Measurements from ENCODE around the gene CTNND2.
"Not testable (repeated sequence)": the region's sequence is repeated elsewhere in the genome, so short reads cannot be mapped to it uniquely, and the experiment has no call there.

Gene CTNND2

GRCh38 chr5:11681796-11682195, 222.4 kb downstream of the CTNND2 start:
- in situ Hi-C loops (cut with MboI; ENCODE audit: low sequenced_read_pairs) = no loop called here

- in situ Hi-C loops (cut with MboI; ENCODE audit: low sequenced_read_pairs) = no loop called here
Measured at GRCh38 chr5:11679676-11680075, 224.6 kb downstream of the CTNND2 start.

GRCh38 chr5:11675184-11675583, 229.1 kb downstream of the CTNND2 start:
- in situ Hi-C loops (cut with MboI; ENCODE audit: low sequenced_read_pairs) = no loop called here

- in situ Hi-C loops (cut with MboI; ENCODE audit: low sequenced_read_pairs) = no loop called here
Measured at GRCh38 chr5:11672385-11673085, 231.7 kb downstream of the CTNND2 start.

- in situ Hi-C loops (cut with MboI; ENCODE audit: low sequenced_read_pairs) = no loop called here
Measured at GRCh38 chr5:11658376-11658775, 245.9 kb downstream of the CTNND2 start.

GRCh38 chr5:11656916-11657315, 247.3 kb downstream of the CTNND2 start:
- in situ Hi-C loops (cut with MboI; ENCODE audit: low sequenced_read_pairs) = no loop called here

GRCh38 chr5:11655681-11656080, 248.6 kb downstream of the CTNND2 start:
- in situ Hi-C loops (cut with MboI; ENCODE audit: low sequenced_read_pairs) = no loop called here

- in situ Hi-C loops (cut with MboI; ENCODE audit: low sequenced_read_pairs) = no loop called here
Measured at GRCh38 chr5:11650936-11651335, 253.3 kb downstream of the CTNND2 start.

GRCh38 chr5:11646141-11646540, 258.1 kb downstream of the CTNND2 start:
- in situ Hi-C loops (cut with MboI; ENCODE audit: low sequenced_read_pairs) = no loop called here

GRCh38 chr5:11642438-11642837, 261.8 kb downstream of the CTNND2 start:
- in situ Hi-C loops (cut with MboI; ENCODE audit: low sequenced_read_pairs) = no loop called here

- in situ Hi-C loops (cut with MboI; ENCODE audit: low sequenced_read_pairs) = no loop called here
Measured at GRCh38 chr5:11640158-11640873, 263.9 kb downstream of the CTNND2 start.

- in situ Hi-C loops (cut with MboI; ENCODE audit: low sequenced_read_pairs) = no loop called here
Measured at GRCh38 chr5:11622785-11623184, 281.5 kb downstream of the CTNND2 start.

GRCh38 chr5:11620172-11620571, 284.1 kb downstream of the CTNND2 start:
- in situ Hi-C loops (cut with MboI; ENCODE audit: low sequenced_read_pairs) = no loop called here

GRCh38 chr5:11619339-11620024, 284.8 kb downstream of the CTNND2 start:
- in situ Hi-C loops (cut with MboI; ENCODE audit: low sequenced_read_pairs) = no loop called here

- in situ Hi-C loops (cut with MboI; ENCODE audit: low sequenced_read_pairs) = no loop called here
Measured at GRCh38 chr5:11617080-11617479, 287.2 kb downstream of the CTNND2 start.

- in situ Hi-C loops (cut with MboI; ENCODE audit: low sequenced_read_pairs) = not testable (repeated sequence)
Measured at GRCh38 chr5:11616624-11617023, 287.6 kb downstream of the CTNND2 start.

GRCh38 chr5:11611011-11611410, 293.2 kb downstream of the CTNND2 start:
- in situ Hi-C loops (cut with MboI; ENCODE audit: low sequenced_read_pairs) = no loop called here

GRCh38 chr5:11609570-11610303, 294.5 kb downstream of the CTNND2 start:
- in situ Hi-C loops (cut with MboI; ENCODE audit: low sequenced_read_pairs) = no loop called here

GRCh38 chr5:11608530-11608929, 295.7 kb downstream of the CTNND2 start:
- in situ Hi-C loops (cut with MboI; ENCODE audit: low sequenced_read_pairs) = no loop called here

GRCh38 chr5:11607944-11608483, 296.2 kb downstream of the CTNND2 start:
- in situ Hi-C loops (cut with MboI; ENCODE audit: low sequenced_read_pairs) = no loop called here

GRCh38 chr5:11602298-11602697, 301.9 kb downstream of the CTNND2 start:
- in situ Hi-C loops (cut with MboI; ENCODE audit: low sequenced_read_pairs) = no loop called here

Data from HL-60/S4 treated with retinoic acid at 250 ng/mL for 4 days and 3 days (cell line).